Amniotic stem cell (primary cell): ENCODE results near the gene GRIN1.
"Not testable (repeated sequence)": the region's sequence is repeated elsewhere in the genome, so short reads cannot be mapped to it uniquely, and the experiment has no call there.

ENCODE experiments used
- DNase-seq: peaks from one replicate; lab custom pipeline; 2025; lab: John Stamatoyannopoulos, UW

GRIN1 gene

DNA sequence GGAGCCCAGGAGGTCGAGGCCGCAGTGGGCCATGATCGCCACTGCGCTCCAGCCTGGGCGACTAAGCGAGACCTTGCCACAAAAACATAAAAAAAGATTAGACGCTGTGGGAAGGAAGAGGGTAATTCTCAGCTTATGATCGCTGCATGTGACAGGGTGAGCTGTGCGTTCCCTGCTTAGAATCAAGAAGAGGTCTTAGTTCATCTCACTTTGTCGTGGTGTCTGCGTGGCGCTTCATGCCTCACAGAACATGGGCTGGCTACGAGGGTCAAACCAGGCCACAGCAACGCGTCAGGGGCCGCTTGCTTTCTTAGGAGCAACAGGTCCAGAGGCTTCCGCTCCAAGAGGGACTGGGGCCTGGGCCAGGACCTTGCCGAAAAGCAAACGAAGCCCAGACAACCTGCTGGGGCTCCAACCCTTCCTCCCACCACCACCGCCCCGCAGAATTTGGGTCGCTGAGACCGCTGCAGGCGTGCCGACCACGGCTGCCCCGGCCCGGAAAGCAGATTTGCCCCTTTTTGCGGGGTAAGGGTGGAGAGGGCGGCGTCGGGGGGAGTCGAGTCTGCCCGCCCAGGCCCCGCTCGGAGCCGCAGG, 10.0 kb upstream of the GRIN1 start:
- DNase-seq: no peak

DNA sequence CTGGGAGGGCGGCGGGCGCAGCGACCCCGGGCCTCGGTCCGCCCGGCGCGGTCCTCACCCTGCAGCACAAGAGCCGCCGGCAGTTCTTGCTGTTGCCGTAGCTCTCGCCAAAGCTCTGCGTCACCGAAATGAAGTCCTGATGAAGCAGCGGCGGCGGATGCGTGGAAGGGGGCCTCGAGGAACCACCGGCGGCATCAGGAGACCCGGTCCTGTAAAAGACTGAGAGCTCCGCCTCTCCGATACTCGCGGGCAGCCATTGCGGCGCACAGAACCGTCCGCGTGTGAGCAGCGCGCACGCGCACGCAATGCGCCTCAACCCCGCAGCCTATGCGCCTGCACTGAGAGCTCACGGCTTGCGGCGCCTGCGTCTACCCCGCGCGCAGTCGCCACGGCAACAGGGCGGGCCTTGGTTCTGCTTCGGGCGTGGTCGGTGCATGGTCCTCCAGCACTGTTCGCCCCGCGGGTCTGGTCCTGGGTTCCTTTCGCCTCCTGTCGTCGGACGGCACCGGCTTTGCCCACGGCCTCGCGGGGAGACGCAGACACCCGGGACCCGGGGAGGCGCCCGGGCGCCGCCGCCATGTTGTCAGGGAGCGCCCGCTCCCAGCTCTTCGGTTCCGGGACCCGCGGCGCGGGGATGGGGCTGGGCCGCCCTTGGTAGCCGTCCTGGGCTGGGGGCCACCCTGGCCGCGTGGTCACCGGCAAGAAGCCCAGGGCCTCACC, 9.3 kb upstream of the GRIN1 start:
- DNase-seq: peak; percentile 86

DNA sequence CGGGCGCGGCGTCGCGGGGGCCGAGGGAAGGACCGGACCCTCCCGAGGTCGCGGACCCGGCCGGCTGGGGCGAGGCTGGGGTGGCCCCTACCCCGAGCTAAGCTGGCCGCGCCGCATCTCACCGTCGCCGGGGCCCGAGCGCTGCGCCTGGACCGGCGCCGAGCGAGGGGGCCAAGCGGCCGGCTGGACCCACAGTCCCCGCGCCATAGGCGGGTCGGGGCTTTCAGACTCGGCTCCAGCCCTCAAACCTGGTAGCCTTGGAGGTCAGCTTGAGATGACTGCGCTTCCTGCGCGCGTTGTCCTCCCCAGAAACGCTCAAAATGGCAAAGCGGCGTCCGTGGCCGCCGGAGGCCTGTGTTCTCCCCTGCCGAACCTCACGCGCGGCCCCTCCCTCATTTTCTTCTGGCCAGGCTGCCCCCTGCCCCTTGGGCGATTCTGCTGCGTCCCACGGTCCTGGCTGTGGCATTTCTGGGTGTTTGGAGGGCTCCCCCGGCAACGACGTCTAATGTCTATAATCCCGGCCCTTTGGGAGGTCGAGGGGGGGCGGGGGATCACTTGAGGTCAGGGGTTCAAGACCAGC, 8.7 kb upstream of the GRIN1 start:
- no peak for DNase-seq

DNA sequence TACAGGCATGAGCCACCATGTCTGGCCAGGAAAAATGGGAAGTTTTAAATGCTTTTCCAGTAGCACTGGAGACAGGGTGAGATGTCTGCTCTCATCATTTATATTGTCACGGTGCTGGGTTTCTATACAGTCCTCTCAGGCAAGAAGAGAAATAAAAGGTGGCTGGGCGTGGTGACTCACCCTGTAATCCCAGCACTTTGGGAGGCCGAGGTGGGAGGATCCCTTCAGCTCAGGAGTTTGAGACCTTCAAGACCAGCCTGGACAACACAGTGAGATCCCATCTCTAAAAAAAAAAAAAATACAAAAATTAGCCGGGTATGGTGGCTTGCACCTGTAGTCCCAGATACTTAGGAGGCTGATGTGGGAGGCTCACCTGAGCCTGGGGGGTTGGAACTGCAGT, 4.8 kb upstream of the GRIN1 start:
- no peak for DNase-seq

DNA sequence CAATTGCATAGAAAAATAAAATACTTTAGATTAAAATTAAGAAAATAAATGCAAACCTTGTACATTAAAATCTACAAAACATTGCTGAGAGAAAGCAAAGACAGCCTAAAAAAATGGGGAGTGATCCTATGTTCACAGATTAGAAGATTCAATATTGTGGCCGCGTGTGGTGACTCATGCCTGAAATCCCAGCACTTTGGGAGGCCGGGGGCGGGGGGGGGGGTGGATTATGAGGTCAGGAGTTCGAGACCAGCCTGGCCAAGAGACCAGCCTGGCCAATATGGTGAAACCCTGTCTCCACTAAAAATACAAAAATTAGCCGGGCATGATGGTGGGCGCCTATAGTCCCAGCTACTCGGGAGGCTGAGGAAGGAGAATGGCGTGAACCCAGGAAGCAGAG, 3.8 kb upstream of the GRIN1 start:
- not testable (repeated sequence) for DNase-seq

DNA sequence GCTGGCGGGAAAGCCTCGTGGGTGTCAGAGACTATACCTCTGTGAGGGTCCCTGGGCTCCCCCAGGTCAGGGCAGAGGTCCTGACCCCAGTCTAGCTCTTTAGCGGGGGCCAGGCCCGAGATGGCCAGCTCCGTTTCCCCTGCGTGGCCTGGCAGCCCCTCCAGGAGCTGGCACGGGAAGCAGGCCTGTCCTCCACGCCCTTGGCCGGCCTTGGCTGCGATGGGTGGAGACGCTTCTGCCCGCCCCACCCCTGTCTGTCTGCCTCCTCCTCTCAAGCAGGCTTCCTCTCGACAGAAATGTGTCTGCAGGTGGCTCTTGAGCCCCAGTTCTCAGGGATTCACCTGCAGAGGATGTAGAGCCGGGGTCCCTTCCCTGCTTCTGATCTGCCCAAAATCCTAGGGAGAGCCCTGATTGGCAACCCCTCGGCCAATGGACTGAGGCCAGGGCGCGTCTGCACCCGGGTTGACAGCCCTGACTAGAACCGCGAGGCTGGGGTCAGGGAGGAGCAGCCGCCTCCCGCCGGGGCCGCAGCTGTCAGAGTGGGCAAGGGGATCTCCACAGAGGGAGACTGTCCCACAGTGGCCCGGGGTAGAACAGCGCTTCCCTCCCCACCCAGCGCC, 2.6 kb upstream of the GRIN1 start:
- no peak for DNase-seq

DNA sequence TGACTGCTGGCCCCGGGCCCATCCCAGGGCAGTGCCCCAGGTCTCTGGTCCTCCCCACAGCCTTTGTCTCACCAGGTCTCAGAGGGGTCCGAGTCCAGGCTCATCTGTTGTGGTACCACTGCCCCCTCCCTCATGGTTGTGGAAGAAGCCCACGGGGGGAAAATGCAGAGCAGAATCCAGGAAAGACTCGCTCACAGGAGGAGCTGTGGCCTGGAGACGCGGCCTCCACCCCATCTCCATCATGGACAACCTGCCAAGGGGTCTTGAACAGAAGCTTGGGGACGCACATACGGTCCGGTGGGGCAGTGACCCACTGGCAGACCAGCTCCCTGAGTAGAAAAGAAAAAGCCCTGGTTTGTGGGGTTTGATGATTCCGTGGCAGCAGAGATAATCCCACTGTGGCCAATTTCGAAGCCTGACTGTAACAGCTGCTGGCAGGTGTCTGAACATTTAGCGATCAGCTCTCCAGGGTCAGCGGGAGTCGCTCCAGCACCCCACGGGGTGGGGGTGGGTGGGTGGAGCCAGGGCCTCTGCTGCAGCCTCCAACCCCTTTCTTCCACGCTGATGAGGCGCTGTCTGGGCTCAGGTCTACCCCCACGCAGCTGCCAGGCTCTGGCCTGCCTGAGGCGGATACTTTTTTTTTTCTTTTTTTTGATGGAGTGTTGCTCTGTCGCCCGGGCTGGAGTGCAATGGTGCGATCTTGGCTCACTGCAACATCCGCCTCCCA, 1.9 kb upstream of the GRIN1 start:
- no peak for DNase-seq

DNA sequence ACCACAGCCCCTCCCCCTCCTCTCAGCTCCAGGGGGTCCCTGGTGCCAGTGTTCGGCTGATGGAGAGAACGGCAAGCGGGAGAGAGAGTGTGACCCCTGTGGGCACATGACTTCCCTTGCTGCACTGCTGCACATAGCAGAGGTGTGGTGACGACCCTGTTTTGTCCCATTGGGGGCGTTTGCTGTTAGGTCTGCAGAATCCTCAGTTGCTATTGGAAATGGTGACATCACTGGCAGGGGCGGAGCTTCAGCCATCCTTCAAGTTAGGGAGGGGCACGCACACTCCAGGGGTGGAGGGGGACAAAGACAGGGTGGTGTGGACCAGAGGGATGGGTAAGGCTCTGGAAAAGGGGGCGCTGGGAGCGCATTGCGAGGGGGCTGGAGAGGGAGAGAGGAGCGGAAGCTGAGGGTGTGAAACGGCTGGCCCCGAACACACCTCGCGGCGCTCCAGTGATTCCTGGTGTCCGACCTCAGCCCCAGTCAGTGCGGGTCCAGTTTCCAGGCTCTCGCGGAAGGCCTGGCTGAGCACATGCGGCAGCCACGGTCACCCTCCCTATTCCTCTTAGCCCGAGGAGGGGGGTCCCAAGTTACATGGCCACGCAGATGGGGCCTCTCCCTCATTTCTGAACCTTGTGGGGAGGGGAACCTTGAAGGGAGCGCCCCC, 764 bp upstream of the GRIN1 start:
- DNase-seq: no peak

DNA sequence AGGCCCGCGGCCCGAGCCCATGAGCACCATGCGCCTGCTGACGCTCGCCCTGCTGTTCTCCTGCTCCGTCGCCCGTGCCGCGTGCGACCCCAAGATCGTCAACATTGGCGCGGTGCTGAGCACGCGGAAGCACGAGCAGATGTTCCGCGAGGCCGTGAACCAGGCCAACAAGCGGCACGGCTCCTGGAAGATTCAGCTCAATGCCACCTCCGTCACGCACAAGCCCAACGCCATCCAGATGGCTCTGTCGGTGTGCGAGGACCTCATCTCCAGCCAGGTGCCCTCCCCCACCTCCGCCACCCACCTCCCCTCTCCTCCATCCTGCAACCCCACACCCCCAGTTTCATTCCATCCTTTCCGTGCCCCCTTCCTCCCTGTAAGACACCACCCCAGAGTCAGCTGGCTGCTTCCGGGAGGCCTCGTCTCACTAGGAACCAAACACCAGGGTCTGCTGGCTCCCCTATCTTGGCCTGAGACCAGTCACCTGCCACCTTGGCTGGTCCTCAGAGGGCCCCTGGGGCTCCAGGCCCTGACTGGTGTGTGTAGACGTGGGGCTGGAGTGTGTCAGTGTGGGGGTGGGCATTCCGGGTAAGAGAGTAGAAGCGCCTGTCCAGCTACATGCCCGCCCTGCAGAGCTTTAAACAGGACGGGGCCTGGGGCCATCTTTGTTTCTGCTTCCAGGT, 655 bp downstream of the GRIN1 start:
- DNase-seq: no peak

DNA sequence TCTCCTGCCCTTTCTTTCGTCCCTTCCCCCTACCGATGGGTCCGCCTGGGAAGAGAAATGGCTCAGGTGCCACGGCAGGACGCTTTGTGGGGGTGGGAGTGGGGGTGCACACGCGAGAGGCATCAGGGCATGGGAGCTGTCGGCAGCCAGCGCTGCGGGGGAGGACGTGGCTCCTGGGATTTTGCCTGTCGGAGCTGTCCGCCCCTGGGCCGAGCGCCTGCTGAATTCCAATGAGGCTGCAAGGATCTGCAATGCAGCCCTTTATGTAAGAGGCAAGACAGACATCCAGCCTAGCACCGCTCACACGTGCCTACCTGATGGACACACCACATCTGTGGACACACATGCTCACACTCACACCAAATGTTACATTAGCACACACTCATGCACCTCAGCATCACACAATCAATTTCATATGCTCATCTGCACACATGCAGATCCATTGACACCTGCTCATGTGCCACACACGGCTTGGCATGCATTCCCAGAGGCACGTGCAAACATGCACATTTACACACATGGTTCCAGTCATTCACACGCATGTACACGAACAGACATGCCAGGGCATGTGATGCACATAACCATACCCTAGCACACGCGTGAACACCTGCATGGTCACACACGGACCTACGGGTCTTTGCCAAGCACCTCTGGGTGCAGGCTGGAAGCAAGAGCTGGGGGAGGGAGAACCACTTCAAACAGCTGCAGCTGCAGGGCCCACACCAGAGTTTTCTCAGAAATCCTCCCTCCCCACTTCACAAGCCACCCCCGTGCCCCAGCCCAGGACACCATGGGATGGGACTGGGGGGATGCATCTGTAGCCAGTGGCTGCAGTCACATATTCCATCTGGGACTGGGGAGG, 1.4 kb downstream of the GRIN1 start:
- DNase-seq: no peak

DNA sequence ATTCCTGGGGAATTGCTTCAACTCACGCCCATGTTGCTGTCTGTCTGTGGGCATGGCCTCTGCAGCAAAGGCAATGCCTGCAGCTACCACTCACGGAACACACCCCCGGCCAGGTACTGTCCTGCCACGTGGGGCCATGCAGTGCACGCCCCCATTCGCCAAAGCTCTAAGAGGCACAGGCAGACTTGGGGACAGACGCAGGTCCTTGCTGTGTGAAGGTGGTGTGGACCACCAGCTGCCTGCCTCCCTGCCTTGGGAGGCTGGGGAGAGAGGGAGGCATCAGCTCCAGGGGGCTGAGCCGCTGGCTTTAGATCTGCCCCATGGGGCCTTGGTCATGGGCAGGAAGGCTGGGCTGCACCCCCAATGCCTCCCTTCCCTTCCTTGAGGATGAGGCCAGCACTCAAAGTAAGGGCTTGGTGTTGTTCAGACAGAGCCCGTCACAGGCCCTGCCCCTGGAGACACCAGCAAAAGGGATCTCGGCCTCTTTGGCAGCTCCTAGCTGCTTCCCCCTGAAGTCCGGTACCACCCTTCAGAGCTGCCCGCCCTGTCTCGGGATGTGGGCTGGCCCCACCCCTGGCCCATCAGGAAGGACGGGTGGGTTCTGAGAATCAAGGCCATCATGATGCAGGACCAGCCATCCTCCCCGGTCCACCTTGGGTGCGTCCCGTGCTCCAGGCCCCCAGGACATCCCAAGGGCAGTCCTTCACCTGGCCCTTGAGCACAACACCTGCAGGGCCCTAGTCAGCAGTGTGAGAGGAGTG, 2.3 kb downstream of the GRIN1 start:
- no peak for DNase-seq

DNA sequence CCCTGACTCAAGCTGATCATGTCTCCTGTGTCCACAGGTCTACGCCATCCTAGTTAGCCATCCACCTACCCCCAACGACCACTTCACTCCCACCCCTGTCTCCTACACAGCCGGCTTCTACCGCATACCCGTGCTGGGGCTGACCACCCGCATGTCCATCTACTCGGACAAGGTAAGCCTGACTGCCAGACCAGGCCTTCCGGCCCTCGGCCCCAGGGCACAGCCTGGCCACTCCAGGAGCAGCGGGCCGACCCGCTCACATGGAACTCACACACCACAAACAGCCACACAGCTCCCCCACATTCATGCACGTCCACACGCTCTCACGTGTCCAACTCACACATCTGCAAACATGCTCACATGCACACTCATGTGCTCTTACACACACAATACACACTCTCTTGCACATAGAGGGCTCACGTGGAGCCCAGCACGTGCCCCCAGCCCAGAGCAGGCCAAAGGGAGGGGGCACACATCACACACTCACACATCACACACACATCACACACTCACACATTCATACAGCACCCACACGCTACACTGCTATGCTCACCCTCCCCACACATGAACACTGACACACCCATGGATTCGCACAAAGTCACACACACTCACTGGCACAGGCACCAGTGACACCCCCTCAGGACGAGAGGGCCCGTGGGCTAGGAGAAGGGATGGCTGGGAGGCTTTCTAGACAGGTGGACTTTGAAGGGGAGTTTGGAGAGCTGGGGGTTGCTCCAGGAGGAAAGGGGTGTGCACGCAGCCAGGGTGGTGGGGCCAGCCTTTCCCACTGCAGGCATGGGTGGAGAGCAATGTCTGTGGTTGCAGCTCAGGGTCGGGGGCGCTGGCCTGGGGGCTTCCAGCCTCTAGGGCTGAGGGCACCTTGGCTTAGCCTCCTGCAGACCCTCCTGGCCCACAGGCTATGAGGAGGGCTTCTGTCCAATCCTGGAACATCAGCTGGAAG, 3.3 kb downstream of the GRIN1 start:
- no peak for DNase-seq

DNA sequence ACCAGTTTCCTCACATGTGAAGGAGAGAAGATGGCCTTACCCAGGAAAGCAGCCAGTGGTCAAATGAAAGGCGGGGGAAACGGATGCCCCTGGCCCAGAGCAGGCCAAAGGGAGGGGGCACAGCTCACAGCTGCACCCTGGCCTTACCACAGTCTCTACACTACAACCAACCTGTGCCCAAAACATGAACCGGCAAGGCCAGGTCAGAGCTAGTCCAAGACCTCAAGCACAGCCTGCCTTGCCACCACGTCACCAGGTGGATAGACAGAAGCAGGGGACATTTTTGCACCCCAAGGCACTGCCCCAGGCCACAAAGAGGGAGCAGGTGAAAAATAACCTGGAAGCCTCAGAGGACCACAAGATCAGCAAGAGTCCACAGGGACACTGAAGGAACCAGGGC, 4.5 kb downstream of the GRIN1 start:
- DNase-seq: no peak

DNA sequence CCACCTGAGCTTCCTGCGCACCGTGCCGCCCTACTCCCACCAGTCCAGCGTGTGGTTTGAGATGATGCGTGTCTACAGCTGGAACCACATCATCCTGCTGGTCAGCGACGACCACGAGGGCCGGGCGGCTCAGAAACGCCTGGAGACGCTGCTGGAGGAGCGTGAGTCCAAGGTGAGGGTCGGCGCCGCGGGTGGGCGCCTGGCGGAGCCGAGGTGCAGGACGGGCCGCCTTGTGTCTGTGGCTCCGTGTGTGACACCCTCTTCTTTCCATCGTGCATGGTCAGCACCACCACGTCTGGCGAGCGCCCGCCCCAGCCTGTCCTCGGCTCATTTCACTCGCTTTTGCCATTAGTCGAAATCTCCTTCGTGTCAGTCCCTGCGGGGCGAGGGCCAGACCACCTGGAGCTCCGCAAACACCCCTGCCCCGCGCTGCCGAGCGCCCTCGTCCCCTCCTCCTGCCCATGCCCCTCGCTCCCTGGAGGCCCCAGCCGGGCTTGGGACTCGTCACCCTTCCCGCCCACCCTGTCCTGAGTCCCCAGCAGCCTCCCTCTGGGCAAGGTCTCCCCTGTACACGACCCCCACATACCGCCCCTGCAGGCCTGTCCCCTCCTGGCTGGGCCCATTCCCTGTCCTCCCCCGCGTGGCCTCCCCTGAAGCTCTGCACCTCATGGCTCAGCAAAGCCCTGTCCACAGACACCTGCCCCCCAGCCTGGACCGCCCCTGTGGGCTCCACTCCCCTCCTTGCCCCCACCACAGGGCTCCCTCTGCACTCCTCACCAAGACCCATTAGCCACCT, 7.0 kb downstream of the GRIN1 start:
- DNase-seq: no peak

DNA sequence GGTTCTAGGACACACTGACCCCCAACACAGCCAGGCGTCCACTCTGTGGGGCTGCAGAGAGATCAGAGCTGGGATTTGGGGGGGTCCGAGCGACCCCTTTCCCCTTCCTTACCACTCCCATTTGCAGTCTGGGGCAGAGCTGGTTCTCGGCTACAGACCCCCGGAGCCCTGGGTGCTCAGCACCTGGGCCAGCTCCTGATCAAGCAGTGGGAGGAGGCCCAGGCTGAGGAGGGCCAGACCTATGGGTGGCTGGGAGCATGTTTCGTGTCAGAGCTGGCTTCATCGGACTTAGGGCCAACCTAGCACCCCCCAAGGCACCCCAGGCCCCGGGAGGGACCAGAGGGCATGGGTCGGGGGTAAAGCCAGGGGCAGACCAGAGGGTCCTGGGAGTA, 7.6 kb downstream of the GRIN1 start:
- DNase-seq: no peak

DNA sequence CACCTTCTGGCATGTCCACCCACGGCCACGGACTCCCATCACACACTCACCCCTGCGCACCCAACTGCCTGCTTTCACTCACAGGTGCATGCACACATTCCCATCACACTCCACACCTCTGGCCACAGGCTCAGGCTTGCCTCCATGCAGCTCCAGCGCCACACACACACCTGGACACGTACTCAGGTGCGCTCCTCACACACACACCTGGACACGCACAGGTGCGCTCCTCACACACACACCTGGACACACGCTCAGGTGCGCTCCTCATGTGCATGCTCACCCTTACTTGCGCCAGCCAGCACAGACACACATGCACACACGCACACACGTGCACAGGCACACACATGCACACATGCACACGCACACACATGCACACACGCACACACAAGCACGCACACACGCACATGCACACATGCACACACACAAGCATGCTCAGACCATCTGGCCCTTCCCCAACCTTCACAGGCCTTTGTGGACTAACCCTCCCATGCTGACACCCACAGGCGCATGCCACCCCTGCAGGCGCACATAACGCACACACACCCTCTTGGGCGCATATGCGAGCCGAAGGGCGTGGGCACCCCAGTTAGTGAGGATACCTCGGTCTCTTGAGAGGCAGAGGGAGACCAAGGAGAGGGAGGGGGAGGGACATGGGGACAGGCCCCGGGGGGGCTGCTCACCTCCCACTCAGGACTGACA, 8.3 kb downstream of the GRIN1 start:
- no peak for DNase-seq

DNA sequence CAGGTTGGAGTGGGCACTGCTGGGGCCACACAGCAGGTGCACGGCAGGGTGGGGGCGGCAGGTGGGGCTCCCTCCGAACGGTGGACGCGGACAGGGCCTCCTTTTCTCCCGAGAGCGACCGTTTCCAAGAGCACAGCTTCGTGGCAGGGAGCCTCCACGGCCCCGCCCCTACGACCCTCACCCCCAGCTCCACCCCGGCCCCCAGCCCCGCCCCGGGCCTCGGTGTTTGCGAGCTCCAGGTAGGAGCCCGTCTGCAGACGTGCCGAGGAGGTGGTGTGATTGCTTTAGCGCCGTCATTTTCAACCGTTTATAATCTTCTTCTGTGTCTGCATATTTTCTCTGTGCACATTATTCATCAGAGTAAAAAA, 8.8 kb downstream of the GRIN1 start:
- no peak for DNase-seq
